CD4-positive, alpha-beta T cell (primary cell): ENCODE results near the gene LAMA3. TPM values are rescaled to one million over a fixed set of nuclear protein-coding genes. Genes with fewer than 3 reads are reported as not detected.

Source experiments
- ATAC-seq: fragments of 200-7000 bp; cut with Tn5 transposase; one replicate; pipeline ENCODE4 v1.10.0; 2022; ENCODE audit warnings: mild to moderate bottlenecking; ENCODE audit not compliant: poor library complexity
- CTCF ChIA-PET: fragments of 350-600 bp; sonication (Branson Sonifier 250); formaldehyde crosslinking; loops from one replicate; lab custom pipeline; 2021; ENCODE audit warnings: antibody characterized with exemption, inconsistent platforms; lab: Charles Lee
- POLR2A ChIA-PET: fragments of 350-600 bp; sonication (Branson Sonifier 250); formaldehyde crosslinking; loops from one replicate; lab custom pipeline; 2021; ENCODE audit warnings: antibody characterized with exemption, inconsistent platforms; lab: Charles Lee
- DNase-seq, 14 experiments: peaks; one replicate each; pipeline ENCODE4 v3.0.0-alpha.2; 2013 to 2020; ENCODE audit warnings: mixed read lengths in 2 of 14
- H3K27ac ChIP-seq, 2 donors: one replicate each; pipeline versions ENCODE4 v1.5.1 to v1.7.0; 2013; ENCODE audit warnings: low read length in 2 of 2, low read depth in 1 of 2, mild to moderate bottlenecking in 1 of 2
- H3K27me3 ChIP-seq, 2 experiments: 1 replicate in 1 of 2; 2 replicates in 1 of 2; pipeline versions ENCODE4 v1.6.1 to v1.7.0; 2013; ENCODE audit warnings: low read length in 2 of 2, control low read depth in 1 of 2, mild to moderate bottlenecking in 1 of 2, moderate library complexity in 1 of 2; ENCODE audit not compliant: insufficient read depth in 2 of 2, control insufficient read depth in 1 of 2
- H3K36me3 ChIP-seq: one replicate; pipeline ENCODE4 v1.6.1; 2013; ENCODE audit warnings: low read length, control low read depth; ENCODE audit not compliant: insufficient read depth
- H3K4me1 ChIP-seq: one replicate; pipeline ENCODE4 v1.6.1; 2013; ENCODE audit warnings: low read length, control low read depth; ENCODE audit not compliant: insufficient read depth
- H3K4me3 ChIP-seq: one replicate; pipeline ENCODE4 v1.5.1; 2013; ENCODE audit warnings: mild to moderate bottlenecking, low read length, moderate library complexity
- H3K9me3 ChIP-seq, 2 experiments: 1 replicate in 1 of 2; 2 replicates in 1 of 2; pipeline versions ENCODE4 v1.6.1 to v1.7.0; 2013; ENCODE audit warnings: low read length in 2 of 2, mild to moderate bottlenecking in 2 of 2, control low read depth in 1 of 2, moderate library complexity in 1 of 2; ENCODE audit not compliant: control insufficient read depth in 1 of 2, insufficient read depth in 1 of 2
- H3K27ac Mint-ChIP-seq: one replicate; pipeline ENCODE4 v1.8.0; 2020; ENCODE audit warnings: mixed read lengths
- H3K27me3 Mint-ChIP-seq: one replicate; pipeline ENCODE4 v1.8.0; 2021; ENCODE audit warnings: mixed read lengths
- H3K36me3 Mint-ChIP-seq: one replicate; pipeline ENCODE4 v1.8.0; 2021; ENCODE audit warnings: low read depth, mixed read lengths
- H3K4me1 Mint-ChIP-seq: one replicate; pipeline ENCODE4 v1.8.0; 2021; ENCODE audit warnings: low read depth, mixed read lengths
- H3K4me3 Mint-ChIP-seq: one replicate; pipeline ENCODE4 v1.8.0; 2020; ENCODE audit warnings: mild to moderate bottlenecking, mixed read lengths
- H3K9me3 Mint-ChIP-seq: one replicate; pipeline ENCODE4 v1.8.0; 2020; ENCODE audit warnings: mixed read lengths
- intact Hi-C, 2 experiments: fragments of 100-400 bp; cut with DNase I in 1 of 2; cut with micrococcal nuclease in 1 of 2; formaldehyde crosslinking; loops; one replicate each; pipeline versions ENCODE4 v1.15.1 to v1.9.0; 2023 to 2025; cut with DNase I, micrococcal nuclease
- total RNA-seq, 174 experiments: library from RNA in 2 of 174; stranded (reverse) in 2 of 174; gene quantifications; one replicate each; pipeline ENCODE4 v1.2.3 and lab custom pipeline; 2021 to 2026
- TF ChIP-seq, protein P1 (sequence below): fragments of 200-600 bp; IDR thresholded peaks from one replicate; pipeline ENCODE4 v1.8.0; 2022; ENCODE audit warnings: antibody characterized with exemption, mild to moderate bottlenecking

Gene LAMA3
- total RNA-seq, 2 experiments from 2014 or later, result 0.19 TPM; not detected in 1

DNA sequence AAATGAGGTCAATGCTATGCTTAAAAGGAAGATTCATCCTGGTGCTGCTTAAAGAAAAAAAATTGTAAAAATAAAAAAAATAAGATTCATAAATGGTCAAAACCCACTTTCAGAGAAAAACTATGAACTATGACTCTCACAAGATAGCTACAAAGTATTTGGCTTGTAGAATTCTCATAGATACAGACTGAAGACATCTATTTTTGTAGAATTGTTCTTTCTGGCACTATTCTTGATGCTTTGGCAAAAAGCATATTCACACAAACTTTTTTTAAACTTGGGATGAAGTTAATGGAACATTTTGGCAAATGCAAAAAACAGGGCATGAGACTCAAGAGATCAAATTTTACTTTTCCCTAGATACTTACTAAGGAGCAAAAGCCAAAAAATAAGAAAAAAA is 14.0 kb upstream of the LAMA3 start:
- Histone ChIP-seq H3K27me3 (peaks cover 0 to 9% of the 10 kb centered on the region in 2 experiments), H3K36me3 (no peaks in the 10 kb centered on the region), H3K4me1 (no peaks in the 10 kb centered on the region), H3K27ac (no peak overlapping the region), H3K4me3 (no peak overlapping the region), H3K9me3 (no peaks in the 10 kb centered on the region)
- Mint-ChIP-seq H3K27ac (no peak overlapping the region), H3K9me3 (no peaks in the 10 kb centered on the region), H3K36me3 (no peaks in the 10 kb centered on the region), H3K4me1 (no peaks in the 10 kb centered on the region), H3K27me3 (peaks cover 16% of the 10 kb centered on the region), H3K4me3 (no peak overlapping the region)
- CTCF ChIA-PET, result no interaction called here
- DNase-seq (no peak), ATAC-seq (no peak)
- TF ChIP-seq, protein P1, sequence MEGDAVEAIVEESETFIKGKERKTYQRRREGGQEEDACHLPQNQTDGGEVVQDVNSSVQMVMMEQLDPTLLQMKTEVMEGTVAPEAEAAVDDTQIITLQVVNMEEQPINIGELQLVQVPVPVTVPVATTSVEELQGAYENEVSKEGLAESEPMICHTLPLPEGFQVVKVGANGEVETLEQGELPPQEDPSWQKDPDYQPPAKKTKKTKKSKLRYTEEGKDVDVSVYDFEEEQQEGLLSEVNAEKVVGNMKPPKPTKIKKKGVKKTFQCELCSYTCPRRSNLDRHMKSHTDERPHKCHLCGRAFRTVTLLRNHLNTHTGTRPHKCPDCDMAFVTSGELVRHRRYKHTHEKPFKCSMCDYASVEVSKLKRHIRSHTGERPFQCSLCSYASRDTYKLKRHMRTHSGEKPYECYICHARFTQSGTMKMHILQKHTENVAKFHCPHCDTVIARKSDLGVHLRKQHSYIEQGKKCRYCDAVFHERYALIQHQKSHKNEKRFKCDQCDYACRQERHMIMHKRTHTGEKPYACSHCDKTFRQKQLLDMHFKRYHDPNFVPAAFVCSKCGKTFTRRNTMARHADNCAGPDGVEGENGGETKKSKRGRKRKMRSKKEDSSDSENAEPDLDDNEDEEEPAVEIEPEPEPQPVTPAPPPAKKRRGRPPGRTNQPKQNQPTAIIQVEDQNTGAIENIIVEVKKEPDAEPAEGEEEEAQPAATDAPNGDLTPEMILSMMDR, result no peak
- intact Hi-C loops, result no loop called here
- POLR2A ChIA-PET, result no interaction called here

DNA sequence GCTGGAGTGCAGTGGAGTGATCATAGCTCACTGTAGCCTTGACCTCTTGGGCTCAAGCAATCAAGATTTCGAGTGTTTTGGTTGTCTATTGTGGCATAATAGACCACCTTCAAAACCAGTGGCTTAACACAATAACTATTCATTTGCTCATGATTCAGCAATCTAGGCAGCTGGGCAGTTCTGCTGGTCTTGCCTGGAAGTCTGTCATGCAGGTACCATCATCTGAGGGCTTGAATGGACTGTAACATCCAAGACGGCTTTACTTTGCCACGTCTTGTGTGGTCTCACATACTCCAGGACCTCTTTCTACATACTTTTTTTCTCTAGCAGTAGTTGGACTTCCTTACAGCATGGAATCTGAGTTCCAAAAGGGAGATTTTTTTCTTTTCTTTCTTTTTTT is 13.4 kb upstream of the LAMA3 start:
- DNase-seq, result no peak
- peaks cover 0 to 8% of the 10 kb centered on the region in 2 experiments for H3K27me3 ChIP-seq
- CTCF ChIA-PET, result no interaction called here
- H3K4me1 ChIP-seq, result no peaks in the 10 kb centered on the region
- intact Hi-C loops, result no loop called here
- TF ChIP-seq, protein P1, result no peak
- peaks cover 20% of the 10 kb centered on the region for H3K27me3 Mint-ChIP-seq
- H3K36me3 Mint-ChIP-seq, result no peaks in the 10 kb centered on the region
- no peak overlapping the region for H3K4me3 Mint-ChIP-seq
- ATAC-seq, result no peak
- H3K27ac Mint-ChIP-seq, result no peak overlapping the region
- no peaks in the 10 kb centered on the region for H3K9me3 ChIP-seq
- POLR2A ChIA-PET, result no interaction called here
- H3K4me3 ChIP-seq, result no peak overlapping the region
- H3K36me3 ChIP-seq, result no peaks in the 10 kb centered on the region
- no peaks in the 10 kb centered on the region for H3K9me3 Mint-ChIP-seq
- no peak overlapping the region for H3K27ac ChIP-seq
- no peaks in the 10 kb centered on the region for H3K4me1 Mint-ChIP-seq

DNA sequence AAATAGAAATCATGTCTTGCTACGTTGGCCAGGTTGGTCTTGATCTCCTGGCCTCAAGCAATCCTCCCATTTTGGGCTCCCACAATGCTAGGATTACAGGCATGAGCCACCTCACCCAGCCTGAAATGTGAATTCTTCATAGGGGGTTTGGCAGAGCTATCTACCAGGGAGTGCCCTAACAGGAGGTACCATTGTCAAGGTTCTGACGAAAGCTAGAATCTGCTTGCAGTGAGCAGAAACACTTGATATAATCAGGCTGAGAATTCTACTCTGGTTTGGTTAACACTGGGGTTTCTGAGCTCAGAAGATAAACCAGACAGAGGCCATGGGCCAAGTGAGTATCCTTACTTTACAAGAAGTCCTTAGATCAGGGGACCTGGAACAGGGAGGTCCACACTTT is 7.2 kb upstream of the LAMA3 start:
- H3K27ac Mint-ChIP-seq, result no peak overlapping the region
- H3K9me3 ChIP-seq, result no peaks in the 10 kb centered on the region
- no peaks in the 10 kb centered on the region for H3K36me3 Mint-ChIP-seq
- TF ChIP-seq, protein P1, result no peak
- ATAC-seq (no peak), DNase-seq (no peak)
- H3K9me3 Mint-ChIP-seq, result no peaks in the 10 kb centered on the region
- intact Hi-C loops, result no loop called here
- no peaks in the 10 kb centered on the region for H3K4me1 Mint-ChIP-seq
- no peak overlapping the region for H3K4me3 ChIP-seq
- no peak overlapping the region for H3K4me3 Mint-ChIP-seq
- no peaks in the 10 kb centered on the region for H3K36me3 ChIP-seq
- no peaks in the 10 kb centered on the region for H3K4me1 ChIP-seq
- POLR2A ChIA-PET, result no interaction called here
- no peak overlapping the region for H3K27ac ChIP-seq
- peaks cover 7 to 9% of the 10 kb centered on the region in 2 experiments for H3K27me3 ChIP-seq
- CTCF ChIA-PET, result no interaction called here
- H3K27me3 Mint-ChIP-seq, result peaks cover 62% of the 10 kb centered on the region
